Posterior vena cava (tissue), 2 donors: ENCODE data around the gene TICAM1. TPM values are rescaled to one million over a fixed set of nuclear protein-coding genes. Genes with fewer than 3 reads are reported as not detected.
"Not testable (repeated sequence)": the region's sequence is repeated elsewhere in the genome, so short reads cannot be mapped to it uniquely, and the experiment has no call there.

ENCODE experiments used
- DNase-seq: peaks from one replicate; pipeline ENCODE4 v3.0.0-alpha.2; 2020; ENCODE audit warnings: low spot score
- intact Hi-C, 2 donors: fragments of 100-400 bp; cut with DNase I; formaldehyde crosslinking; loops; one replicate each; pipeline versions ENCODE4 v1.14.1 to v1.14.2; 2022 to 2023
- total RNA-seq, 2 donors: library from RNA; stranded (reverse); fragmentation: NEBNext Ultra II Directional; extraction: Animal tissue kit (Norgen Biotek cat#: 25700); gene quantifications; one replicate each; pipeline ENCODE4 v1.2.1, GENCODE V29; 2021
- donor health status: DM: yes; HTN: yes; CAD: no.
- donor health status: DM: yes; HTN: yes; CAD: no.

Gene TICAM1
- total RNA-seq, 2 donors from 2014 or later = 7.6 to 13.2 TPM

DNA sequence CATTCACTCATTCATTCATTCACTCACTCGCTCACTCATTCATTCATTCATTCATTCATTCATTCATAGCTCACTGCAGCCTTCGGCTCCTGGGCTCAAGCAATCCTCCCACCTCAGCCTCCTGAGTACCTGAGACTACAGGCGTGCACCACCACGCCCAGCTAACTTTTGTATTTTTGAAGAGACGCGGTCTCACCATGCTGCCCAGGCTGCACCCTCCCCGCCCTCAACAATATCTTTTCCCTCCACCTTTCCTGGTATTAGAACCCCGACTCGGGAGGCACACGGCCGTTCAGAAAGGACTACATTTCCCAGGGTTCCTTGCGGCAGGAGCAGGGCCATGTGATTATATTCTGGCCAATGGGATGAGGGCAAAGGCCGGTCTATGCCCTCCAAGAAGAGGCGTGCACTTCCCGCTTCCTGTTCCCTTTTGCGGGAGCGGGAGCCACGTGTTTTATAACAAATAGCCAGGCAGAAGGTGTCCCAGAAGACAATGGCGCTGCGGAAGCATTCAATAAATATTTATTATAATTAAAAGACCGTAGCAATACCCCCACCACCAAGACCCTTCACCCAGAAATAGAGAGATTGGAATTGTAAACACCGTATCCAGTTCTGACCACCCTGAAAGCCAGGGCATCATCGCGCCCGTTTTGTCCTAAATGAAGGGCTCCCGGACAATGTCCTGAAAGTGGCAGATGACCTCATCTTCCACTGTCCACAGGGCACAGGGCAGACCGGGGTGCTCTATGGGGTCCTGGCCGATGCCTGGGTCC, 15.9 kb downstream of the TICAM1 start:
- DNase-seq = peak; percentile 94
- intact Hi-C loops = loop anchor here in 1 of 2 donors (10.0 kb wide), 1 partner anchor 219 kb away; no protein-coding TSS in a partner anchor

GRCh38 chr19:4814625-4815425, 16.7 kb downstream of the TICAM1 start:
- intact Hi-C loops = loop anchor here (5.0 to 10.0 kb wide), 3 partner anchors 37 to 220 kb away; no protein-coding TSS in a partner anchor
- DNase-seq = no peak

- intact Hi-C loops = loop anchor here (5.0 to 10.0 kb wide), 3 partner anchors 41 to 223 kb away; no protein-coding TSS in a partner anchor
- DNase-seq = peak; percentile 94
Measured at GRCh38 chr19:4811328-4812131, 20.0 kb downstream of the TICAM1 start.

DNA sequence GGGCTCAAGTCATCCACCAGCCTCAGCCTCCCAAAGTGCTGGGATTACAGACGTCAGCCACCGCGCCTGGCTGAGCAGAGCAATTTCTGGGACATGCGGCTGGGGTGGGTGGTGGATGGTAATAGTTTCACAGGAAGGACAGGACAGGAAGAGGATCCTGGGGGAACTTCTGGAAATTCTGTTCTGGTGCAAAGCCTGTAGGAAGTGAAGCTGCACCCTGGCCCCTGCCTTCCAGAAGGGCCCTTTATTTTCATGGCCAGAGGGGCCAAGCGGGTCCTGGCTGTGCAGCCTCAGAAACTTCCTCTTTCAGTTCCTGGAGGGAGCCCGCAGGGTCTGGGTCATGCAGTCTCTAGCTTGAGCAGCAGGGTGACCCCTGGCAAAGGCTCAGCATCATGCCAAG, 24.3 kb downstream of the TICAM1 start:
- intact Hi-C loops = loop anchor here in 1 of 2 donors (5.0 kb wide), 1 partner anchor 225 kb away; no protein-coding TSS in a partner anchor
- peak; percentile 83 for DNase-seq

- intact Hi-C loops = loop anchor here in 1 of 2 donors (5.0 kb wide), 1 partner anchor 226 kb away; no protein-coding TSS in a partner anchor
- DNase-seq = no peak
Measured at GRCh38 chr19:4806384-4806783, 25.1 kb downstream of the TICAM1 start.

- intact Hi-C loops = loop anchor here in 1 of 2 donors (5.0 kb wide), 1 partner anchor 227 kb away; no protein-coding TSS in a partner anchor
- DNase-seq = not testable (repeated sequence)
Measured at GRCh38 chr19:4805140-4805539, 26.4 kb downstream of the TICAM1 start.

DNA sequence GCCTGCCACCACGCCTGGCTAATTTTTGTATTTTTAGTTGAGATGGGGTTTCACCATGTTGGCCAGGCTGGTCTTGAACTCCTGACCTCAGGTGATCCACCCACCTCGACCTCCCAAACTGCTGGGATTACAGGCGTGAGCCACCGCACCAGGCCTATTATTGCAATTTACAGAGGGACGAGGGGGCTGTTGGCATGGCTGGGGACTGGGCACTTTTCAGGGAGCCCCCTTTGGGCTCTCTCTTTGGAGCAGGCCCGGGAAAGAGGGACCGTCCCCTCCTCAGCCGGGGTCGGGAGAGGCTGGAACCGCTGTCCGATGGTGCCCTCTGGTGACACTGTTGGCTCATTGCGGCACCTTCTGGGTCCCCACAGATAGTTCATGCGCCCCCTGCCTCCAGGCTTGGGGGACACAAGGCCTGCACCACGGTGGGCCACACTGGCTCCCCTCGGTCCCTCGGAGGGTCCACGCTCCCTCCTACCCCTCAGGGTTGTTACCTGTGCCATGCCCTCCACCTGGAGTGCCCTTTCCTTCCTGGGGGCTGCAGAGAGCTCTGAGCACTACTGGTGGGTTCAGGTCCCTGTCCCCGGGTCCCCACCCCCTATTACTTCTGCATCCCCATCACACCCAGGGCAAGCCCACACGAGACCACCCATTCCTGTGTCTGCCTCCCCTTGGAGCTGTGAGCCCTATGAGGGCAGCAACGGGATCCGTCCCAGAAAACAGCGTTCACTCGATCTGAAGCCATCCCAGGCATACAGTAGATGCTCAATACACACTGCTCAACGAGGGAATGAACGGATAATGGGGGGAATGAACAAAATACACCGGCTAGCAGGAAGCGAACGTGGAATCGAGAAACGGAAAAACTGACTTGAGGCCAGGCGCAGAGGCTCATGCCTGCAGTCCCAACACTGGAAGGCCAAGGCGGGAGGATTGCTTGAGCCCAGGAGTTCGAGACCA, 27.5 kb downstream of the TICAM1 start:
- peak; percentile 84 for DNase-seq
- intact Hi-C loops = loop anchor here in 1 of 2 donors (5.0 kb wide), 1 partner anchor 72 kb away; no protein-coding TSS in a partner anchor

DNA sequence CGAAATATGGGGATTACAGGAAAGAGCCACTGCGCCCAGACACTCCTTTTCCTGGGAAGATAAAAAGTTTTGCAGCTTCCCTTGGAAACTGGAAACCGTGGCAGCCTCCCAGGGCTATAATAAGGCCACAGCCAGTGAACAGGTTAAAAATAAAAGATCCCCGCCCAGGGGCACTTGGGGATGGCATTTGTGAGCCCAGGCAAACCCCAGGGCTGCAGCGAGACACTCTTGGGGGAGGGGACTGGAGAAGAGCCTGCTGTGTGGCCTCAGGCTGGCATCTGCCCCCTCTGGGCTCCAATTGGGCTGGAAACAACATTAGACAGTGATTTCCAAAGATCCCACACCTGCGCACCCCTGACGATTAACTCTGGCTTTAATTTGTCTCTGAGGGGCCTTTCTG, 28.8 kb downstream of the TICAM1 start:
- intact Hi-C loops = loop anchor here in 1 of 2 donors (5.0 kb wide), 1 partner anchor 70 kb away; no protein-coding TSS in a partner anchor

GRCh38 chr19:4801085-4801619, 30.4 kb downstream of the TICAM1 start:
- intact Hi-C loops = loop anchor here in 1 of 2 donors (5.0 kb wide), 1 partner anchor 69 kb away; no protein-coding TSS in a partner anchor
- no peak for DNase-seq

More for the DNA sequence above, 28.8 kb downstream of the TICAM1 start:
- DNase-seq = no peak

- no peak for DNase-seq
- intact Hi-C loops = loop anchor here in 1 of 2 donors (5.0 kb wide), 1 partner anchor 68 kb away; no protein-coding TSS in a partner anchor
Measured at GRCh38 chr19:4800591-4801081, 30.9 kb downstream of the TICAM1 start.

- intact Hi-C loops = no loop called here
- no peak for DNase-seq
Measured at GRCh38 chr19:4795400-4795799, 36.1 kb downstream of the TICAM1 start.

GRCh38 chr19:4794971-4795370, 36.5 kb downstream of the TICAM1 start:
- intact Hi-C loops = no loop called here
- DNase-seq = no peak

DNA sequence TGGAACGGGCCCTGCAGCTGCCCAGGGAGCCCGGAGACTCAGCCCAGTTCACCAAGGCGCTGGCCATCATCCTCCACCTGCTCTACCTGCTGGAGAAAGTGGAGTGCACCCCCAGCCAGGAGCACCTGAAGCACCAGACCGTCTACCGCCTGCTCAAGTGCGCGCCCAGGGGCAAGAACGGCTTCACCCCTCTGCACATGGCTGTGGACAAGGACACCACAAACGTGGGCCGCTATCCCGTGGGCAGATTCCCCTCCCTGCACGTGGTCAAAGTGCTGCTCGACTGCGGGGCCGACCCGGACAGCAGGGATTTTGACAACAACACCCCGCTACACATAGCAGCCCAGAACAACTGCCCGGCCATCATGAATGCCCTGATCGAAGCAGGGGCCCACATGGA, 38.2 kb downstream of the TICAM1 start:
- intact Hi-C loops, DNase-seq: not testable (repeated sequence)

DNA sequence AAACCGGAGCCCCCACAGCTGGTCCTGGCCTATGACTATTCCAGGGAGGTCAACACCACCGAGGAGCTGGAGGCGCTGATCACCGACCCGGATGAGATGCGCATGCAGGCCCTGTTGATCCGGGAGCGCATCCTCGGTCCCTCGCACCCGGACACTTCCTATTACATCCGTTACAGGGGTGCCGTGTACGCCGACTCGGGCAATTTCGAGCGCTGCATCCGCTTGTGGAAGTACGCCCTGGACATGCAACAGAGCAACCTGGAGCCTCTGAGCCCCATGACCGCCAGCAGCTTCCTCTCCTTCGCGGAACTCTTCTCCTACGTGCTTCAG, 38.7 kb downstream of the TICAM1 start:
- DNase-seq, intact Hi-C loops: not testable (repeated sequence)

GRCh38 chr19:4792019-4792865, 39.3 kb downstream of the TICAM1 start:
- DNase-seq, intact Hi-C loops: not testable (repeated sequence)

DNA sequence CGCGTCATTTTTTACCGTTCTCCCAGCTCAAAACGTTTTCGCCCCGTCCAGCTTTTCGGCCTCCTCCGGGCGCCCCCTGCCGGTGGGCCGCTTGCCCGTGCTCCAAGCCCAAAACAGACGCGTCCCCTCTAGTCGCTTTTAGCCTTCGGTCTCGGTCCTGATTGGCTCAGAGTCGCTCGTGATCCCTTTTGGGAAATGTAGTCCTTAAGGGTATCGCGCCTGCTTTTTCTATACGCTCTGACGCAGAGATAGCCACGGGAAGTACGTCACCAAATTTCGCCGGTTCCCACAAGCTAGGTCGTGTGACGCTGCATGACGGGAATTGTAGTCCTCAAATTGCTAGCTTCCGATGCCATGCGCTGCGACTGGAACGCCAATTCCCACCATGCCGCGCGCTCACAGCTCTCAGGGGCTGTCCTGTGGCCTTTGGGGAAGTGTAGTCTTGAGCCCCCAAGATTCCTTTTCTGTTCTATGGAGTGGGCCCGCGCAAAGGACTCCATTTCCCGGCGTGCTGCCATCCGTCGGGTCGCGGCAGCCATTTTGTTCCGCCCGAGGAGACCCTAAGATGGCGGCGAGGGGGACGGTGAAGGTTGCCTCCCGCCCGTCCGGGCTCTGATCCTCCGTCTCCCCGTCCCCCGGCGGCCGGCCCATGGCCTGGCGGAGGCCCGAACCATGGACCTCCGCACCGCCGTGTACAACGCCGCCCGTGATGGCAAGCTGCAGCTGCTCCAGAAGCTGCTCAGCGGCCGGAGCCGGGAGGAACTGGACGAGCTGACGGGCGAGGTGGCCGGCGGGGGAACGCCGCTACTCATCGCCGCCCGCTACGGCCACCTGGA, 40.1 kb downstream of the TICAM1 start, which contains the start of gene FEM1A:
FEM1A (plus strand) TSS at position 552 of the 836 bp plus-strand sequence; CDS start at position 673, 121 bp downstream.
- DNase-seq = peak; percentile 100
- intact Hi-C loops = no loop called here
